CD14-positive monocyte (primary cell): ENCODE results near the gene SEMA3A. TPM values are rescaled to one million over a fixed set of nuclear protein-coding genes. Genes with fewer than 3 reads are reported as not detected.

ENCODE experiments used
- DNase-seq, 3 donors: peaks; one replicate each; pipeline ENCODE4 v3.0.0-alpha.2; 2011 to 2022
- H2AFZ ChIP-seq: 2 replicates; pipeline ENCODE4 v1.6.0; 2012; ENCODE audit warnings: mild to moderate bottlenecking, low read depth, low read length, inconsistent platforms; ENCODE audit not compliant: insufficient read depth, poor library complexity, severe bottlenecking
- H3K27ac ChIP-seq, 2 donors: 1 replicate in 1 of 2; 2 replicates in 1 of 2; pipeline ENCODE4 v1.5.1; 2012 to 2013; ENCODE audit warnings: low read length in 2 of 2, control low read depth in 1 of 2, inconsistent platforms in 1 of 2, low read depth in 1 of 2, mild to moderate bottlenecking in 1 of 2
- H3K27me3 ChIP-seq, 2 donors: one replicate each; pipeline versions ENCODE4 v1.6.0 to v1.6.1; 2011 to 2013; ENCODE audit warnings: low read length in 2 of 2; ENCODE audit not compliant: control insufficient read depth in 2 of 2, insufficient read depth in 2 of 2
- H3K36me3 ChIP-seq, 2 donors: replicated peaks in 1 of 2; 1 replicate in 1 of 2; 2 replicates in 1 of 2; pipeline versions ENCODE4 v1.5.1 to v1.6.1; 2012 to 2013; ENCODE audit warnings: low read length in 2 of 2, control low read depth in 1 of 2, inconsistent platforms in 1 of 2, mild to moderate bottlenecking in 1 of 2; ENCODE audit not compliant: insufficient read depth in 2 of 2, control insufficient read depth in 1 of 2
- H3K4me1 ChIP-seq, 2 donors: 1 replicate in 1 of 2; 2 replicates in 1 of 2; pipeline versions ENCODE4 v1.5.1 to v1.6.1; 2012 to 2013; ENCODE audit warnings: low read length in 2 of 2, control low read depth in 1 of 2, inconsistent platforms in 1 of 2, mild to moderate bottlenecking in 1 of 2, moderate library complexity in 1 of 2; ENCODE audit not compliant: insufficient read depth in 2 of 2, control insufficient read depth in 1 of 2
- H3K4me2 ChIP-seq: replicated peaks from 2 replicates; pipeline ENCODE3; 2012; ENCODE audit warnings: low read length, moderate library complexity, mild to moderate bottlenecking; ENCODE audit not compliant: poor library complexity, severe bottlenecking; ENCODE audit errors: extremely low read depth
- H3K4me3 ChIP-seq, 3 experiments: fragments of 200-600 bp in 1 of 3; sonication (generic) in 1 of 3; replicated peaks in 1 of 3; 1 replicate in 2 of 3; 2 replicates in 1 of 3; pipeline ENCODE4 v1.5.1; 2011 to 2013; ENCODE audit warnings: low read length in 3 of 3, mild to moderate bottlenecking in 3 of 3, control low read depth in 2 of 3, low read depth in 2 of 3, inconsistent platforms in 1 of 3, moderate library complexity in 1 of 3
- H3K79me2 ChIP-seq: 2 replicates; pipeline ENCODE4 v1.6.0; 2012; ENCODE audit warnings: mild to moderate bottlenecking, control low read depth, inconsistent platforms, low read length, moderate library complexity; ENCODE audit not compliant: insufficient read depth
- H3K9ac ChIP-seq: 2 replicates; pipeline ENCODE4 v1.6.0; 2017; ENCODE audit warnings: low read length, mild to moderate bottlenecking; ENCODE audit not compliant: insufficient read depth, poor library complexity, severe bottlenecking
- H3K9me3 ChIP-seq, 2 donors: replicated peaks in 1 of 2; 1 replicate in 1 of 2; 2 replicates in 1 of 2; pipeline versions ENCODE4 v1.5.1 to v1.6.1; 2012 to 2013; ENCODE audit warnings: low read length in 2 of 2, control low read depth in 1 of 2; ENCODE audit not compliant: control insufficient read depth in 1 of 2, insufficient read depth in 1 of 2
- H4K20me1 ChIP-seq: 2 replicates; pipeline ENCODE4 v1.6.0; 2012; ENCODE audit warnings: mild to moderate bottlenecking, low read length, control low read depth, moderate library complexity; ENCODE audit not compliant: insufficient read depth
- H3K27ac Mint-ChIP-seq, 7 donors: one replicate each; pipeline ENCODE4 v1.8.0; 2020; ENCODE audit warnings: mild to moderate bottlenecking in 7 of 7, mixed read lengths in 7 of 7, moderate library complexity in 6 of 7, inconsistent platforms in 2 of 7
- H3K27me3 Mint-ChIP-seq, 3 donors: one replicate each; pipeline ENCODE4 v1.8.0; 2021 to 2022; ENCODE audit warnings: low read depth in 3 of 3, mild to moderate bottlenecking in 3 of 3, mixed read lengths in 3 of 3, moderate library complexity in 3 of 3, inconsistent platforms in 1 of 3
- H3K36me3 Mint-ChIP-seq, 2 donors: one replicate each; pipeline ENCODE4 v1.8.0; 2020; ENCODE audit warnings: mixed read lengths in 2 of 2, inconsistent platforms in 1 of 2, mild to moderate bottlenecking in 1 of 2
- H3K4me1 Mint-ChIP-seq: one replicate; pipeline ENCODE4 v1.8.0; 2020; ENCODE audit warnings: mild to moderate bottlenecking, mixed read lengths
- H3K4me3 Mint-ChIP-seq, 2 donors: one replicate each; pipeline ENCODE4 v1.8.0; 2020; ENCODE audit warnings: mild to moderate bottlenecking in 2 of 2, mixed read lengths in 2 of 2, moderate library complexity in 1 of 2
- H3K9me3 Mint-ChIP-seq, 7 donors: one replicate each; pipeline ENCODE4 v1.8.0; 2020 to 2022; ENCODE audit warnings: mixed read lengths in 7 of 7, mild to moderate bottlenecking in 6 of 7, moderate library complexity in 6 of 7, inconsistent platforms in 2 of 7
- CTCF ChIP-seq: fragments of 200-600 bp; IDR thresholded peaks from one replicate; pipeline ENCODE4 v1.8.0; 2022; ENCODE audit warnings: antibody characterized with exemption, mild to moderate bottlenecking
- WGBS: methylation state at CpG from one replicate; pipeline ENCODE4 v1.1.5; 2013; ENCODE audit warnings: missing lambda C conversion rate; ENCODE audit not compliant: insufficient coverage; 5-methylcytosine and 5-hydroxymethylcytosine counted together
- intact Hi-C, 2 donors: fragments of 100-400 bp; cut with micrococcal nuclease; formaldehyde crosslinking; loops; one replicate each; pipeline versions ENCODE4 v1.15.0 to v1.15.1; 2023
- polyA plus RNA-seq, 3 donors: library from polyadenylated mRNA; depleted of rRNA in 1 of 3; unstranded in 2 of 3; stranded (reverse) in 1 of 3; fragments of 300-500 nt in 2 of 3; fragments of >200 nt in 1 of 3; fragmentation: Illumina TruSeq in 2 of 3; gene quantifications; 1 replicate in 2 of 3; 2 replicates in 1 of 3; pipeline ENCODE4 v1.2.3, GENCODE V29; 2012 to 2021

SEMA3A gene
- polyA plus RNA-seq, 3 donors, result 0.03 TPM; not detected in 2

GRCh38 chr7:84134169-84134568 is 60.4 kb downstream of the SEMA3A start:
- no peak overlapping the region for H3K27ac ChIP-seq
- no peak for DNase-seq
- H3K27me3 ChIP-seq, result no peaks in the 10 kb centered on the region
- Mint-ChIP-seq H3K27me3 (no peaks in the 10 kb centered on the region), H3K4me3 (no peak overlapping the region), H3K36me3 (no peaks in the 10 kb centered on the region), H3K4me1 (no peaks in the 10 kb centered on the region), H3K9me3 (peaks cover 0 to 1% (median 0%) of the 10 kb centered on the region in 7 donors), H3K27ac (no peak overlapping the region)
- H4K20me1 ChIP-seq, result no peaks in the 10 kb centered on the region
- no peak for TF ChIP-seq CTCF
- H3K4me1 ChIP-seq, result no peaks in the 10 kb centered on the region
- WGBS, result no CpG with 5 or more reads among the region's 1 CpG
- H2AFZ ChIP-seq, result no peak overlapping the region
- intact Hi-C loops, result no loop called here
- no peaks in the 10 kb centered on the region for H3K9me3 ChIP-seq
- H3K4me2 ChIP-seq, result no peak overlapping the region
- no peaks in the 10 kb centered on the region for H3K79me2 ChIP-seq
- H3K4me3 ChIP-seq, result no peak overlapping the region
- H3K36me3 ChIP-seq, result no peaks in the 10 kb centered on the region
- no peak overlapping the region for H3K9ac ChIP-seq

DNA sequence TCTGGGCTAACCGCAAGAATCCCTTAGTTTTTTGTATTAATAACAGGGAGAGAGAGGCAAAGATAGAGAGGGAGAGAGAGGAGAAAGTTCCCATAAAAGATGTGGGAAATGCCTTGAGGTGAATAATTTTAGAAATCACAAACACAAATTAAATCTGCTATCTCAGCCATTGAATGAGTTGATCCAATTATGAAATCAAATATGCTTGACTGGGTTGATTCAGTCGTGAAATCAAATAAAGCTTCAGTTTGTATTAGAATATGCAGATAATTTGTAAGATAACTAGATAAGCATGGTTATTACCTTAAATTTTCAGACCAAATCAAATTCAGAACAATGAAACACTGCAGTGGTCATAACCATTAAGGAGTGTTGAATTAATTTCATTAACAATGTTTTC is 68.9 kb downstream of the SEMA3A start:
- no CpG with 5 or more reads among the region's 2 CpGs for WGBS
- no peaks in the 10 kb centered on the region for H3K36me3 Mint-ChIP-seq
- DNase-seq, result no peak
- Histone ChIP-seq H3K36me3 (no peaks in the 10 kb centered on the region), H4K20me1 (no peaks in the 10 kb centered on the region), H2AFZ (no peak overlapping the region), H3K4me1 (no peaks in the 10 kb centered on the region), H3K79me2 (no peaks in the 10 kb centered on the region), H3K4me3 (no peak overlapping the region), H3K27me3 (no peaks in the 10 kb centered on the region), H3K4me2 (no peak overlapping the region), H3K9me3 (no peaks in the 10 kb centered on the region), H3K9ac (no peak overlapping the region), H3K27ac (no peak overlapping the region)
- no peaks in the 10 kb centered on the region for H3K27me3 Mint-ChIP-seq
- no peak for TF ChIP-seq CTCF
- H3K4me1 Mint-ChIP-seq, result no peaks in the 10 kb centered on the region
- intact Hi-C loops, result no loop called here
- H3K4me3 Mint-ChIP-seq, result no peak overlapping the region
- no peak overlapping the region for H3K27ac Mint-ChIP-seq
- peaks cover 0 to 1% (median 0%) of the 10 kb centered on the region in 7 donors for H3K9me3 Mint-ChIP-seq
